GM23338 (cell line): Measurements from ENCODE around the gene TCF12. TPM values are rescaled to one million over a fixed set of nuclear protein-coding genes. Genes with fewer than 3 reads are reported as not detected.
A peak's percentile ranks its signal among the peaks of the same experiment; 100 is the strongest.

Experiments
- ATAC-seq: fragments of 200-7000 bp; cut with Tn5 transposase; 3 replicates; pipeline ENCODE4 v1.9.1; 2020
- DNase-seq: peaks from one replicate; pipeline ENCODE4 v3.0.0-alpha.2; 2015; ENCODE audit warnings: low spot score
- H2AFZ ChIP-seq: fragments of 200-600 bp; sonication (generic); 2 replicates; pipeline ENCODE4 v1.8.0; 2016; ENCODE audit warnings: antibody characterized with exemption, mild to moderate bottlenecking, moderate library complexity
- H3F3A ChIP-seq: fragments of 200-600 bp; sonication (generic); replicated peaks from 2 replicates; pipeline ENCODE4 v1.8.0; 2017; ENCODE audit warnings: antibody characterized with exemption, mixed run types, low read depth
- H3K27ac ChIP-seq: fragments of 200-600 bp; sonication (generic); 2 replicates; pipeline ENCODE4 v1.6.1; 2016; ENCODE audit warnings: low read depth
- H3K27me3 ChIP-seq: fragments of 200-600 bp; sonication (generic); 2 replicates; pipeline ENCODE4 v1.8.0; 2016; ENCODE audit warnings: mild to moderate bottlenecking, mixed run types, moderate library complexity; ENCODE audit not compliant: insufficient read depth
- H3K36me3 ChIP-seq: fragments of 200-600 bp; sonication (generic); 2 replicates; pipeline ENCODE4 v1.8.0; 2016; ENCODE audit warnings: mild to moderate bottlenecking; ENCODE audit not compliant: insufficient read depth
- H3K4me1 ChIP-seq: fragments of 200-600 bp; sonication (generic); 2 replicates; pipeline ENCODE4 v1.8.0; 2016; ENCODE audit warnings: mild to moderate bottlenecking, moderate library complexity; ENCODE audit not compliant: insufficient read depth
- H3K4me2 ChIP-seq: fragments of 200-600 bp; sonication (generic); 2 replicates; pipeline ENCODE4 v1.7.1; 2017; ENCODE audit warnings: mixed run types
- H3K4me3 ChIP-seq: fragments of 200-600 bp; sonication (generic); 2 replicates; pipeline ENCODE4 v1.6.1; 2016; ENCODE audit warnings: mixed run types
- H3K79me2 ChIP-seq: fragments of 200-600 bp; sonication (generic); replicated peaks from 2 replicates; pipeline ENCODE4 v1.8.0; 2017; ENCODE audit warnings: mild to moderate bottlenecking; ENCODE audit not compliant: insufficient read depth
- H3K9me2 ChIP-seq: fragments of 200-600 bp; sonication (generic); 2 replicates; pipeline ENCODE4 v1.8.0; 2017; ENCODE audit not compliant: insufficient read depth
- H4K20me1 ChIP-seq: fragments of 200-600 bp; sonication (generic); replicated peaks from 2 replicates; pipeline ENCODE4 v1.8.0; 2017; ENCODE audit warnings: mild to moderate bottlenecking; ENCODE audit not compliant: insufficient read depth
- H3K27ac Mint-ChIP-seq: 2 replicates; pipeline ENCODE4 v1.8.0; 2020; ENCODE audit warnings: inconsistent platforms, mild to moderate bottlenecking, moderate library complexity, mixed read lengths
- H3K27me3 Mint-ChIP-seq: 3 replicates; pipeline ENCODE4 v1.8.0; 2022; ENCODE audit warnings: low read depth, mild to moderate bottlenecking, moderate library complexity, mixed read lengths, inconsistent platforms; ENCODE audit not compliant: insufficient read depth, poor library complexity
- H3K36me3 Mint-ChIP-seq: 3 replicates; pipeline ENCODE4 v1.8.0; 2021; ENCODE audit warnings: low read depth, mild to moderate bottlenecking, inconsistent platforms, moderate library complexity, mixed read lengths
- H3K4me1 Mint-ChIP-seq: 3 replicates; pipeline ENCODE4 v1.8.0; 2020; ENCODE audit warnings: mild to moderate bottlenecking, inconsistent platforms, mixed read lengths
- H3K4me3 Mint-ChIP-seq: 3 replicates; pipeline ENCODE4 v1.8.0; 2021; ENCODE audit warnings: moderate library complexity, mild to moderate bottlenecking, inconsistent platforms, mixed read lengths
- H3K9me3 Mint-ChIP-seq: 3 replicates; pipeline ENCODE4 v1.8.0; 2020; ENCODE audit warnings: moderate library complexity, mild to moderate bottlenecking, inconsistent platforms, mixed read lengths
- EZH2 ChIP-seq: fragments of 200-600 bp; sonication (generic); IDR thresholded peaks from one replicate; pipeline ENCODE4 v1.8.0; 2017; ENCODE audit warnings: antibody characterized with exemption, mild to moderate bottlenecking, low read depth; ENCODE audit not compliant: unreplicated experiment
- JUNB ChIP-seq: IDR thresholded peaks from one replicate; pipeline ENCODE4 v1.6.1; 2016; ENCODE audit warnings: antibody characterized with exemption; ENCODE audit not compliant: unreplicated experiment
- NANOG ChIP-seq: IDR thresholded peaks from 2 replicates; pipeline ENCODE4 v1.6.1; 2016; ENCODE audit warnings: antibody characterized with exemption, borderline replicate concordance
- POLR2AphosphoS5 ChIP-seq: IDR thresholded peaks from 2 replicates; pipeline ENCODE4 v1.6.1; 2016; ENCODE audit warnings: antibody characterized with exemption, low read depth
- ZNF331 ChIP-seq: fragments of 250-450 bp; sonication (Bioruptor Pico); IDR thresholded peaks from 2 replicates; pipeline ENCODE4 v1.5.0; 2020; ENCODE audit warnings: low read depth, mild to moderate bottlenecking, moderate library complexity
- polyA plus RNA-seq: library from polyadenylated mRNA; unstranded; fragments of >200 nt; fragmentation: Nextera tagmentation; extraction: Ambion mirVana; gene quantifications from 2 replicates; pipeline ENCODE4 v1.2.1, GENCODE V29; 2016
- total RNA-seq: library from RNA; depleted of rRNA; stranded (reverse); fragments of >200 nt; shearing (Covaris generic); gene quantifications from 2 replicates; pipeline ENCODE4 v1.2.3, GENCODE V29; 2014
- TF ChIP-seq, protein P1 (sequence below): IDR thresholded peaks from one replicate; pipeline ENCODE4 v1.6.1; 2018; ENCODE audit warnings: antibody characterized with exemption; ENCODE audit not compliant: unreplicated experiment
- TF ChIP-seq, protein P2 (sequence below): IDR thresholded peaks from 2 replicates; pipeline ENCODE4 v1.6.1; 2016; ENCODE audit warnings: antibody characterized with exemption
- TF ChIP-seq, protein P3 (sequence below): fragments of 250-450 bp; sonication (Bioruptor Pico); IDR thresholded peaks from 2 replicates; pipeline ENCODE4 v1.5.0; 2020; ENCODE audit warnings: mild to moderate bottlenecking, moderate library complexity
- TF ChIP-seq, protein P4 (sequence below), 2 experiments: fragments of 200-600 bp in 1 of 2; sonication (generic) in 1 of 2; conservative IDR thresholded peaks; 2 replicates each; pipeline versions ENCODE4 v1.5.1 to v1.6.1; 2016 to 2017; ENCODE audit warnings: antibody characterized with exemption in 2 of 2, low read depth in 2 of 2, mild to moderate bottlenecking in 2 of 2, moderate library complexity in 1 of 2

The TCF12 gene
- total and polyA plus RNA-seq, 2 experiments from 2014 or later: 27.6 to 104 TPM

- H3K79me2 ChIP-seq: peaks cover 98% of the 10 kb centered on the region
- H3K9me2 ChIP-seq: no peaks in the 10 kb centered on the region
- H3K36me3 ChIP-seq: no peaks in the 10 kb centered on the region
- 0 out of 2 replicates have a peak overlapping the region, but pooled peaks have one; percentile 2 for H3K4me2 ChIP-seq
- no peaks in the 10 kb centered on the region for H3K36me3 Mint-ChIP-seq
- H3K4me1 ChIP-seq: peaks cover 64% of the 10 kb centered on the region
- no peak overlapping the region for H3K4me3 ChIP-seq
- TF ChIP-seq, protein P1, sequence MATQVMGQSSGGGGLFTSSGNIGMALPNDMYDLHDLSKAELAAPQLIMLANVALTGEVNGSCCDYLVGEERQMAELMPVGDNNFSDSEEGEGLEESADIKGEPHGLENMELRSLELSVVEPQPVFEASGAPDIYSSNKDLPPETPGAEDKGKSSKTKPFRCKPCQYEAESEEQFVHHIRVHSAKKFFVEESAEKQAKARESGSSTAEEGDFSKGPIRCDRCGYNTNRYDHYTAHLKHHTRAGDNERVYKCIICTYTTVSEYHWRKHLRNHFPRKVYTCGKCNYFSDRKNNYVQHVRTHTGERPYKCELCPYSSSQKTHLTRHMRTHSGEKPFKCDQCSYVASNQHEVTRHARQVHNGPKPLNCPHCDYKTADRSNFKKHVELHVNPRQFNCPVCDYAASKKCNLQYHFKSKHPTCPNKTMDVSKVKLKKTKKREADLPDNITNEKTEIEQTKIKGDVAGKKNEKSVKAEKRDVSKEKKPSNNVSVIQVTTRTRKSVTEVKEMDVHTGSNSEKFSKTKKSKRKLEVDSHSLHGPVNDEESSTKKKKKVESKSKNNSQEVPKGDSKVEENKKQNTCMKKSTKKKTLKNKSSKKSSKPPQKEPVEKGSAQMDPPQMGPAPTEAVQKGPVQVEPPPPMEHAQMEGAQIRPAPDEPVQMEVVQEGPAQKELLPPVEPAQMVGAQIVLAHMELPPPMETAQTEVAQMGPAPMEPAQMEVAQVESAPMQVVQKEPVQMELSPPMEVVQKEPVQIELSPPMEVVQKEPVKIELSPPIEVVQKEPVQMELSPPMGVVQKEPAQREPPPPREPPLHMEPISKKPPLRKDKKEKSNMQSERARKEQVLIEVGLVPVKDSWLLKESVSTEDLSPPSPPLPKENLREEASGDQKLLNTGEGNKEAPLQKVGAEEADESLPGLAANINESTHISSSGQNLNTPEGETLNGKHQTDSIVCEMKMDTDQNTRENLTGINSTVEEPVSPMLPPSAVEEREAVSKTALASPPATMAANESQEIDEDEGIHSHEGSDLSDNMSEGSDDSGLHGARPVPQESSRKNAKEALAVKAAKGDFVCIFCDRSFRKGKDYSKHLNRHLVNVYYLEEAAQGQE: no peak
- H3K27ac ChIP-seq: 0 out of 2 replicates have a peak overlapping the region, but pooled peaks have one; percentile 2
- no peaks in the 10 kb centered on the region for H3K27me3 ChIP-seq
- peaks cover 29% of the 10 kb centered on the region for H4K20me1 ChIP-seq
- peak overlapping the region; percentile 81 for H3K27ac Mint-ChIP-seq
- ATAC-seq: peak; percentile 72
- H3F3A ChIP-seq: no peaks in the 10 kb centered on the region
- no peak overlapping the region for H2AFZ ChIP-seq
- H3K4me1 Mint-ChIP-seq: peaks cover 66% of the 10 kb centered on the region
- H3K9me3 Mint-ChIP-seq: no peaks in the 10 kb centered on the region
- peaks cover 3% of the 10 kb centered on the region for H3K27me3 Mint-ChIP-seq
- H3K4me3 Mint-ChIP-seq: no peak overlapping the region
- peak; percentile 43 for DNase-seq
Measured at GRCh38 chr15:57035664-57036063, 117.2 kb downstream of the TCF12 start.

DNA sequence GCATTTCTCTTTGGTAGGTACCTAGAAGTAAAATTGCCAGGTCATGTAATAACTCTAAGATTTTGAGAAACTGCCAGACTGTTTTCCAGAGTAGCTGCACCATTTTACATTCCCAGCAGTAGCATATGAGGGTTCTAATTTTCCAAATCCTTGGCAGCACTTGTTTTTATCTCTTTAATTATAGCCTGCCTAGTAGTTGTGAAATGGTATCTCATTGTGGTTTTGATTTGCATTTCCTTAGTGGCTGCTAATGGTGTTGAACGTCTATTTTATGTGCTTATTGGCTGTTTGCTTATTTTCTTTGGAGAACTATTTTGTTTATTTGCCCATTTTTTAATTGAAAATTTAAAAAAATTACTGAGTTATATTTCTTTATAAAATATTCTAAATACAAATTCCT is 117.9 kb downstream of the TCF12 start:
- Mint-ChIP-seq H3K4me1 (peaks cover 68% of the 10 kb centered on the region), H3K27ac (peak overlapping the region; percentile 81; the same call in 1 of the 2 replicates), H3K9me3 (no peaks in the 10 kb centered on the region), H3K36me3 (no peaks in the 10 kb centered on the region), H3K4me3 (no peak overlapping the region), H3K27me3 (peaks cover 3% of the 10 kb centered on the region)
- Histone ChIP-seq H3K4me3 (no peak overlapping the region), H4K20me1 (peaks cover 25% of the 10 kb centered on the region), H3K27ac (0 out of 2 replicates have a peak overlapping the region, but pooled peaks have one; percentile 2), H3K36me3 (no peaks in the 10 kb centered on the region), H2AFZ (no peak overlapping the region), H3K79me2 (peaks cover 98% of the 10 kb centered on the region), H3F3A (no peaks in the 10 kb centered on the region), H3K27me3 (no peaks in the 10 kb centered on the region), H3K9me2 (no peaks in the 10 kb centered on the region), H3K4me1 (peaks cover 66% of the 10 kb centered on the region), H3K4me2 (no peak overlapping the region)
- ATAC-seq (no peak), DNase-seq (no peak)
- TF ChIP-seq, protein P2, sequence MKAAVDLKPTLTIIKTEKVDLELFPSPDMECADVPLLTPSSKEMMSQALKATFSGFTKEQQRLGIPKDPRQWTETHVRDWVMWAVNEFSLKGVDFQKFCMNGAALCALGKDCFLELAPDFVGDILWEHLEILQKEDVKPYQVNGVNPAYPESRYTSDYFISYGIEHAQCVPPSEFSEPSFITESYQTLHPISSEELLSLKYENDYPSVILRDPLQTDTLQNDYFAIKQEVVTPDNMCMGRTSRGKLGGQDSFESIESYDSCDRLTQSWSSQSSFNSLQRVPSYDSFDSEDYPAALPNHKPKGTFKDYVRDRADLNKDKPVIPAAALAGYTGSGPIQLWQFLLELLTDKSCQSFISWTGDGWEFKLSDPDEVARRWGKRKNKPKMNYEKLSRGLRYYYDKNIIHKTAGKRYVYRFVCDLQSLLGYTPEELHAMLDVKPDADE: no peak
- TF ChIP-seq JUNB (no peak), ZNF331 (CRISPR knock-in tag) (no peak), NANOG (no peak), POLR2AphosphoS5 (no peak), EZH2 (no peak)
- TF ChIP-seq, protein P3, sequence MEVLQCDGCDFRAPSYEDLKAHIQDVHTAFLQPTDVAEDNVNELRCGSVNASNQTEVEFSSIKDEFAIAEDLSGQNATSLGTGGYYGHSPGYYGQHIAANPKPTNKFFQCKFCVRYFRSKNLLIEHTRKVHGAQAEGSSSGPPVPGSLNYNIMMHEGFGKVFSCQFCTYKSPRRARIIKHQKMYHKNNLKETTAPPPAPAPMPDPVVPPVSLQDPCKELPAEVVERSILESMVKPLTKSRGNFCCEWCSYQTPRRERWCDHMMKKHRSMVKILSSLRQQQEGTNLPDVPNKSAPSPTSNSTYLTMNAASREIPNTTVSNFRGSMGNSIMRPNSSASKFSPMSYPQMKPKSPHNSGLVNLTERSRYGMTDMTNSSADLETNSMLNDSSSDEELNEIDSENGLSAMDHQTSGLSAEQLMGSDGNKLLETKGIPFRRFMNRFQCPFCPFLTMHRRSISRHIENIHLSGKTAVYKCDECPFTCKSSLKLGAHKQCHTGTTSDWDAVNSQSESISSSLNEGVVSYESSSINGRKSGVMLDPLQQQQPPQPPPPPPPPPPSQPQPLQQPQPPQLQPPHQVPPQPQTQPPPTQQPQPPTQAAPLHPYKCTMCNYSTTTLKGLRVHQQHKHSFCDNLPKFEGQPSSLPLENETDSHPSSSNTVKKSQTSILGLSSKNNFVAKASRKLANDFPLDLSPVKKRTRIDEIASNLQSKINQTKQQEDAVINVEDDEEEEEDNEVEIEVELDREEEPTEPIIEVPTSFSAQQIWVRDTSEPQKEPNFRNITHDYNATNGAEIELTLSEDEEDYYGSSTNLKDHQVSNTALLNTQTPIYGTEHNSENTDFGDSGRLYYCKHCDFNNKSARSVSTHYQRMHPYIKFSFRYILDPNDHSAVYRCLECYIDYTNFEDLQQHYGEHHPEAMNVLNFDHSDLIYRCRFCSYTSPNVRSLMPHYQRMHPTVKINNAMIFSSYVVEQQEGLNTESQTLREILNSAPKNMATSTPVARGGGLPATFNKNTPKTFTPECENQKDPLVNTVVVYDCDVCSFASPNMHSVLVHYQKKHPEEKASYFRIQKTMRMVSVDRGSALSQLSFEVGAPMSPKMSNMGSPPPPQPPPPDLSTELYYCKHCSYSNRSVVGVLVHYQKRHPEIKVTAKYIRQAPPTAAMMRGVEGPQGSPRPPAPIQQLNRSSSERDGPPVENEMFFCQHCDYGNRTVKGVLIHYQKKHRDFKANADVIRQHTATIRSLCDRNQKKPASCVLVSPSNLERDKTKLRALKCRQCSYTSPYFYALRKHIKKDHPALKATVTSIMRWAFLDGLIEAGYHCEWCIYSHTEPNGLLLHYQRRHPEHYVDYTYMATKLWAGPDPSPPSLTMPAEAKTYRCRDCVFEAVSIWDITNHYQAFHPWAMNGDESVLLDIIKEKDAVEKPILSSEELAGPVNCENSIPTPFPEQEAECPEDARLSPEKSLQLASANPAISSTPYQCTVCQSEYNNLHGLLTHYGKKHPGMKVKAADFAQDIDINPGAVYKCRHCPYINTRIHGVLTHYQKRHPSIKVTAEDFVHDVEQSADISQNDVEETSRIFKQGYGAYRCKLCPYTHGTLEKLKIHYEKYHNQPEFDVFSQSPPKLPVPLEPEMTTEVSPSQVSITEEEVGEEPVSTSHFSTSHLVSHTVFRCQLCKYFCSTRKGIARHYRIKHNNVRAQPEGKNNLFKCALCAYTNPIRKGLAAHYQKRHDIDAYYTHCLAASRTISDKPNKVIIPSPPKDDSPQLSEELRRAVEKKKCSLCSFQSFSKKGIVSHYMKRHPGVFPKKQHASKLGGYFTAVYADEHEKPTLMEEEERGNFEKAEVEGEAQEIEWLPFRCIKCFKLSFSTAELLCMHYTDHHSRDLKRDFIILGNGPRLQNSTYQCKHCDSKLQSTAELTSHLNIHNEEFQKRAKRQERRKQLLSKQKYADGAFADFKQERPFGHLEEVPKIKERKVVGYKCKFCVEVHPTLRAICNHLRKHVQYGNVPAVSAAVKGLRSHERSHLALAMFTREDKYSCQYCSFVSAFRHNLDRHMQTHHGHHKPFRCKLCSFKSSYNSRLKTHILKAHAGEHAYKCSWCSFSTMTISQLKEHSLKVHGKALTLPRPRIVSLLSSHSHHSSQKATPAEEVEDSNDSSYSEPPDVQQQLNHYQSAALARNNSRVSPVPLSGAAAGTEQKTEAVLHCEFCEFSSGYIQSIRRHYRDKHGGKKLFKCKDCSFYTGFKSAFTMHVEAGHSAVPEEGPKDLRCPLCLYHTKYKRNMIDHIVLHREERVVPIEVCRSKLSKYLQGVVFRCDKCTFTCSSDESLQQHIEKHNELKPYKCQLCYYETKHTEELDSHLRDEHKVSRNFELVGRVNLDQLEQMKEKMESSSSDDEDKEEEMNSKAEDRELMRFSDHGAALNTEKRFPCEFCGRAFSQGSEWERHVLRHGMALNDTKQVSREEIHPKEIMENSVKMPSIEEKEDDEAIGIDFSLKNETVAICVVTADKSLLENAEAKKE (CRISPR knock-in tag): no peak
- TF ChIP-seq, protein P4, sequence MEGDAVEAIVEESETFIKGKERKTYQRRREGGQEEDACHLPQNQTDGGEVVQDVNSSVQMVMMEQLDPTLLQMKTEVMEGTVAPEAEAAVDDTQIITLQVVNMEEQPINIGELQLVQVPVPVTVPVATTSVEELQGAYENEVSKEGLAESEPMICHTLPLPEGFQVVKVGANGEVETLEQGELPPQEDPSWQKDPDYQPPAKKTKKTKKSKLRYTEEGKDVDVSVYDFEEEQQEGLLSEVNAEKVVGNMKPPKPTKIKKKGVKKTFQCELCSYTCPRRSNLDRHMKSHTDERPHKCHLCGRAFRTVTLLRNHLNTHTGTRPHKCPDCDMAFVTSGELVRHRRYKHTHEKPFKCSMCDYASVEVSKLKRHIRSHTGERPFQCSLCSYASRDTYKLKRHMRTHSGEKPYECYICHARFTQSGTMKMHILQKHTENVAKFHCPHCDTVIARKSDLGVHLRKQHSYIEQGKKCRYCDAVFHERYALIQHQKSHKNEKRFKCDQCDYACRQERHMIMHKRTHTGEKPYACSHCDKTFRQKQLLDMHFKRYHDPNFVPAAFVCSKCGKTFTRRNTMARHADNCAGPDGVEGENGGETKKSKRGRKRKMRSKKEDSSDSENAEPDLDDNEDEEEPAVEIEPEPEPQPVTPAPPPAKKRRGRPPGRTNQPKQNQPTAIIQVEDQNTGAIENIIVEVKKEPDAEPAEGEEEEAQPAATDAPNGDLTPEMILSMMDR (conservative IDR thresholded peaks at IDR 0.05; ENCODE audit: low read depth in 2 of 2): no peak
